ENCODE measurements around the gene INHA. TPM values are rescaled to one million over a fixed set of nuclear protein-coding genes. Genes with fewer than 3 reads are reported as not detected.

INHA gene
- total RNA-seq, 4 donors from 2014 or later: not detected

DNA sequence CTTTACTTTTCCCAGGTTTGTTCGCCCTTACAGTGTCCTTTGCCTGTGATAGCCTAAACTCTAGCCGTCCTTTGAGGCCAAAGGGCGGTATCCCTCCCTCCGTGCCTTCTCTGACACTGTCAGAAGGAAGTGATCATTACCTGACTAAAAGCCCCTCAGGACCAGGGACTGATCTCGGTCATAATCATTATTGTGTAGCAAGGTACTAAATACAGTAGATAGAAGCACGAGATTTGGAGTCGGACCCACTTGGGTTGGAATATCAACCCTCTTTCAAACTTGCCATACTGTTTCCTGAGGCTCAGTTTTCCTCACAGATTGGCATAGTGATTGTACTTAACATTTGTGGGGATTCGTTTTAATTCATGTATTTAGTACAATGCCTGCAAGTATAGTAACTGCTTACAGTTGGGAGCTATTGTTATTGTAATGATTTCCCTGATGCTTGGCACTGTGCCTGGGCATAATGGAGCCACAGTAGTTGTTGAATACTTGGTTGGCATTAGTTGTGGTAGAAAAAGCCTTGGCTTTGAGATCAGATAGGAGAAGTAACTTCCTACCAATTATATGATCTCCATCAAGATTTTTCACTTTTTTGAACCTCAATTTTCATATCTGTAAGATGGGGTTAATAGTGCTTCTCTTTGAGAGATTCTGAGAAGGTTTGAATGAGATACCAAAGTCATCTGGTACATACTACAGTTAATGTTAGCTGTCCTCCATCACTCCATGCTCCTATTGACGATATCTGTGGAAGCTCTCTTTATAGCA, 26.4 kb downstream of the INHA start:
- Histone ChIP-seq H3K9me3 (no peaks in the 10 kb centered on the region), H3K4me3 (peak overlapping the region; percentile 60 to 88 (median 74)), H3K4me1 (peaks cover 0 to 9% (median 0%) of the 10 kb centered on the region in 4 donors), H3K27ac (peak overlapping the region; percentile 77 to 92 (median 89)), H3K27me3 (no peaks in the 10 kb centered on the region), H3K36me3 (peaks cover 0 to 18% (median 0%) of the 10 kb centered on the region in 3 donors)
- DNase-seq: no peak
- no peak for TF ChIP-seq POLR2A (IDR thresholded peaks at IDR 0.05)

DNA sequence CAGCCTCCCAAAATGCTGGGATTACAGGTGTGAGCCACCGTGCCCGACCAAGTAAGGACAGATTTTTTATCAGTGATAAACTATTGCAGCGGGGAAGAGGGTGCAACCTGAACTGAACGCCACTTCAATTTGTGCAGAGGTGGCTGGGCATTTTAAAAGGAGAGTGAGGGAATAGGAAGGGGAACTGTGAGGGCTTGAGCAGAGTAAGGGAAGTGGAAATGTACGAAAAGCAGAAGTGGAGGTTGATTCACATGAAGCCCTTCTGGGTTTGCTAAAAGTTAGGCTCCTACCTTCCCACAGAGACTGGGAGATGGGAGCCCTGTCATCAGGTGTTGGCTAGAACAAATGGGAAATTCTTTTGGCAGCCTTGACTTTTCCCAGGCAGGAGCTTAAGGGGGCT, 31.7 kb downstream of the INHA start:
- no peaks in the 10 kb centered on the region for H3K27me3 ChIP-seq
- H3K4me1 ChIP-seq: no peaks in the 10 kb centered on the region
- TF ChIP-seq, protein P1, sequence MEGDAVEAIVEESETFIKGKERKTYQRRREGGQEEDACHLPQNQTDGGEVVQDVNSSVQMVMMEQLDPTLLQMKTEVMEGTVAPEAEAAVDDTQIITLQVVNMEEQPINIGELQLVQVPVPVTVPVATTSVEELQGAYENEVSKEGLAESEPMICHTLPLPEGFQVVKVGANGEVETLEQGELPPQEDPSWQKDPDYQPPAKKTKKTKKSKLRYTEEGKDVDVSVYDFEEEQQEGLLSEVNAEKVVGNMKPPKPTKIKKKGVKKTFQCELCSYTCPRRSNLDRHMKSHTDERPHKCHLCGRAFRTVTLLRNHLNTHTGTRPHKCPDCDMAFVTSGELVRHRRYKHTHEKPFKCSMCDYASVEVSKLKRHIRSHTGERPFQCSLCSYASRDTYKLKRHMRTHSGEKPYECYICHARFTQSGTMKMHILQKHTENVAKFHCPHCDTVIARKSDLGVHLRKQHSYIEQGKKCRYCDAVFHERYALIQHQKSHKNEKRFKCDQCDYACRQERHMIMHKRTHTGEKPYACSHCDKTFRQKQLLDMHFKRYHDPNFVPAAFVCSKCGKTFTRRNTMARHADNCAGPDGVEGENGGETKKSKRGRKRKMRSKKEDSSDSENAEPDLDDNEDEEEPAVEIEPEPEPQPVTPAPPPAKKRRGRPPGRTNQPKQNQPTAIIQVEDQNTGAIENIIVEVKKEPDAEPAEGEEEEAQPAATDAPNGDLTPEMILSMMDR (IDR thresholded peaks at IDR 0.05): no peak
- no peak for TF ChIP-seq POLR2A (IDR thresholded peaks at IDR 0.05)
- H3K9me3 ChIP-seq: no peaks in the 10 kb centered on the region
- no peak for DNase-seq
- H3K4me3 ChIP-seq: no peak overlapping the region
- peaks cover 0 to 60% (median 0%) of the 10 kb centered on the region in 3 donors for H3K36me3 ChIP-seq
- H3K27ac ChIP-seq: no peak overlapping the region

DNA sequence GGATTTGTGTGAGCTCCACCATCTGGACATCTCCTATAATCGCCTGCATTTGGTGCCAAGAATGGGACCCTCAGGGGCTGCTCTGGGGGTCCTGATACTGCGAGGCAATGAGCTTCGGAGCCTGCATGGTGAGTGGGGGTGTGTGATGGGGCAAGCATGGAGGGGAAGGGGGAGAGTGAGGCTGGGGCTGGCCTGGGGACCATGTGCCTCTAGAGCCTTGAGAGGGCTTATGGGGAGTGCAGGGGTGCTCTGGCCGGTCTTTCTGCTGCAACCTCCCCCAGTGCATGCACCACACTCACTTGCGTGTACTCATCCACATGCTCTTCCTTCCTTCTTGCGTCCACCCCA, 33.5 kb downstream of the INHA start:
- no peaks in the 10 kb centered on the region for H3K27me3 ChIP-seq
- no peaks in the 10 kb centered on the region for H3K9me3 ChIP-seq
- no peak overlapping the region for H3K4me3 ChIP-seq
- no peak overlapping the region for H3K27ac ChIP-seq
- H3K36me3 ChIP-seq: peaks cover 0 to 72% (median 0%) of the 10 kb centered on the region in 3 donors
- TF ChIP-seq POLR2A (IDR thresholded peaks at IDR 0.05): no peak
- TF ChIP-seq, protein P1 (IDR thresholded peaks at IDR 0.05): no peak
- H3K4me1 ChIP-seq: no peaks in the 10 kb centered on the region
- no peak for DNase-seq

DNA sequence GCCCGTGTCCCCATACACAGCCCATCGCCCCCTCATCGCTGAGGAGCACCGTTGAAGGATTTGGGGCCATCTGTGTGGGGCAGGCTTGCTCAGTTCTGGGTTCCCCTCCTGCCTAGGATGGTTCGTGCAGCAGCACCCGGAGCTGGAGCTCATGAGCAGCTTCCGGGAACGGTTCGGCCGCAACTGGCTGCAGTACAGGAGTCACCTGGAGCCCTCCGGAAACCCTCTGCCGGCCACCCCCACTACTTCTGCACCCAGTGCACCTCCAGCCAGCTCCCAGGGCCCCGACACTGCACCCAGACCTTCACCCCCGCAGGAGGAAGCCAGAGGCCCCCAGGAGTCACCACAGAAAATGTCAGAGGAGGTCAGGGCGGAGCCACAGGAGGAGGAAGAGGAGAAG, 35.8 kb downstream of the INHA start:
- Histone ChIP-seq H3K9me3 (no peaks in the 10 kb centered on the region), H3K36me3 (peaks cover 0 to 68% (median 0%) of the 10 kb centered on the region in 3 donors), H3K27ac (no peak overlapping the region), H3K27me3 (no peaks in the 10 kb centered on the region), H3K4me3 (no peak overlapping the region), H3K4me1 (peaks cover 0 to 6% (median 3%) of the 10 kb centered on the region in 4 donors)
- TF ChIP-seq, protein P1 (IDR thresholded peaks at IDR 0.05): no peak
- TF ChIP-seq POLR2A (IDR thresholded peaks at IDR 0.05): no peak
- DNase-seq: no peak

DNA sequence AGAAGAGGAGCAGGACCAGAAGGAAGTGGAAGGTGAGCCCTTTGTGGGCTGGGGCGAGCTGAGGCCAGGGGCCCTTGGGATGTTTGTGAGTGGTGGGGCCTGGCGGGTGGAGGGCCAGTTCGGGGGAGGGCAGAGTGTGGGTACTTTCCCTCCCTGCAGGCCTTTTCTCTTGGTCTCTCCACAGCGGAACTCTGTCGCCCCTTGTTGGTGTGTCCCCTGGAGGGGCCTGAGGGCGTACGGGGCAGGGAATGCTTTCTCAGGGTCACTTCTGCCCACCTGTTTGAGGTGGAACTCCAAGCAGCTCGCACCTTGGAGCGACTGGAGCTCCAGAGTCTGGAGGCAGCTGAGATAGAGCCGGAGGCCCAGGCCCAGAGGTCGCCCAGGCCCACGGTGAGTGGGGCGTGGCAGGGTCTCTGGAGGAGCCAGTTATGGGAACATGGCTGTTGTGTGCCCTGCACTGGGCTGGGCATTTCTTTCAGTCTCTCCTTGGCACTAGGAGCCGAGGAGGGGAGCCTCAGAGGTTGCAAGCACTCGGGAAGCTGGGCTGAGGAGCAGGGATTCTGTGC, 36.4 kb downstream of the INHA start:
- no peak overlapping the region for H3K4me3 ChIP-seq

More for the DNA sequence above, 36.4 kb downstream of the INHA start:
- Histone ChIP-seq H3K4me1 (peaks cover 0 to 6% (median 3%) of the 10 kb centered on the region in 4 donors), H3K27ac (no peak overlapping the region), H3K9me3 (no peaks in the 10 kb centered on the region), H3K27me3 (no peaks in the 10 kb centered on the region), H3K36me3 (peaks cover 0 to 64% (median 0%) of the 10 kb centered on the region in 3 donors)
- TF ChIP-seq, protein P1 (IDR thresholded peaks at IDR 0.05): no peak
- TF ChIP-seq POLR2A (IDR thresholded peaks at IDR 0.05): no peak
- DNase-seq: no peak

Measured in Peyer's patch (tissue), 4 donors.